ENCODE measurements around the gene TRIM29.

Gene TRIM29

GRCh38 chr11:120079750-120080610 is 57.9 kb downstream of the TRIM29 start:
- TF ChIP-seq TEAD4 (IDR thresholded peaks at IDR 0.05) (no peak), NFIC (IDR thresholded peaks at IDR 0.05) (no peak), ZBTB7A (IDR thresholded peaks at IDR 0.05; ENCODE audit: low read depth) (no peak), EGR1 (IDR thresholded peaks at IDR 0.05) (no peak), REST (IDR thresholded peaks at IDR 0.05; ENCODE audit: low read depth) (no peak), TAF1 (IDR thresholded peaks at IDR 0.05; ENCODE audit: low read depth) (no peak), YY1 (IDR thresholded peaks at IDR 0.05; ENCODE audit: low read depth) (no peak), TCF12 (IDR thresholded peaks at IDR 0.05; ENCODE audit: low read depth) (no peak), CEBPB (IDR thresholded peaks at IDR 0.05) (no peak), RAD21 (IDR thresholded peaks at IDR 0.05; ENCODE audit: low read depth) (no peak), CREB1 (IDR thresholded peaks at IDR 0.05; ENCODE audit: low read depth) (no peak), EP300 (IDR thresholded peaks at IDR 0.05; ENCODE audit: borderline replicate concordance) (no peak), MAX (IDR thresholded peaks at IDR 0.05) (no peak), FOXM1 (IDR thresholded peaks at IDR 0.05; ENCODE audit: borderline replicate concordance, low read depth) (no peak)
- TF ChIP-seq, protein P1, sequence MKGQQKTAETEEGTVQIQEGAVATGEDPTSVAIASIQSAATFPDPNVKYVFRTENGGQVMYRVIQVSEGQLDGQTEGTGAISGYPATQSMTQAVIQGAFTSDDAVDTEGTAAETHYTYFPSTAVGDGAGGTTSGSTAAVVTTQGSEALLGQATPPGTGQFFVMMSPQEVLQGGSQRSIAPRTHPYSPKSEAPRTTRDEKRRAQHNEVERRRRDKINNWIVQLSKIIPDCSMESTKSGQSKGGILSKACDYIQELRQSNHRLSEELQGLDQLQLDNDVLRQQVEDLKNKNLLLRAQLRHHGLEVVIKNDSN (IDR thresholded peaks at IDR 0.05), result no peak

GRCh38 chr11:120078397-120078796 is 59.5 kb downstream of the TRIM29 start:
- TF ChIP-seq MAX (IDR thresholded peaks at IDR 0.05) (no peak), EGR1 (IDR thresholded peaks at IDR 0.05) (no peak), ZBTB7A (IDR thresholded peaks at IDR 0.05; ENCODE audit: low read depth) (no peak), EP300 (IDR thresholded peaks at IDR 0.05; ENCODE audit: borderline replicate concordance) (no peak), CEBPB (IDR thresholded peaks at IDR 0.05) (no peak), NFIC (IDR thresholded peaks at IDR 0.05) (no peak), TCF12 (IDR thresholded peaks at IDR 0.05; ENCODE audit: low read depth) (no peak), YY1 (IDR thresholded peaks at IDR 0.05; ENCODE audit: low read depth) (no peak), FOXM1 (IDR thresholded peaks at IDR 0.05; ENCODE audit: borderline replicate concordance, low read depth) (no peak), TAF1 (IDR thresholded peaks at IDR 0.05; ENCODE audit: low read depth) (no peak), REST (IDR thresholded peaks at IDR 0.05; ENCODE audit: low read depth) (no peak), CREB1 (IDR thresholded peaks at IDR 0.05; ENCODE audit: low read depth) (no peak), TEAD4 (IDR thresholded peaks at IDR 0.05) (no peak), RAD21 (IDR thresholded peaks at IDR 0.05; ENCODE audit: low read depth) (no peak)
- TF ChIP-seq, protein P1 (IDR thresholded peaks at IDR 0.05), result no peak

GRCh38 chr11:120074076-120074475 is 63.8 kb downstream of the TRIM29 start:
- no peak for TF ChIP-seq FOXM1 (IDR thresholded peaks at IDR 0.05; ENCODE audit: borderline replicate concordance, low read depth)

DNA sequence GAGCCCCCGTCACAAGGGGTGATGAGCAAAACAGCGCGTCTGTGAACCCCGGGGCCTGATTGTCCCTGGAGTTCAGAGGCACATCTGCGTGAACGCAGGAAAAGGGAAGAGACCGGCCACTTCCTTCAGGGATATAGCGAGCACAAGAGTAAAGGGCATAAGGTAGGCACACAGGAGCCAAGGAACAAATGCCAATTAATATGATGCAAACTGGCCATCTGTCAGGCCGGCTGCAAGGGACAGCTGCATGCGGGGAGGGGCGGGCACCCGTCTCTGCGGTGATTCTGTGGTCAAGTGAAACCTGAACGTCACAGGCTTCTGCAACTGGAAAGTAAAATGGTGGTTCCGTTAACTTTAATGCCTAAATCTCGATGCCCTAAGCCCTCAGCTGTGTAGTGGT is 64.7 kb downstream of the TRIM29 start:
- TF ChIP-seq MAX (IDR thresholded peaks at IDR 0.05) (no peak), YY1 (IDR thresholded peaks at IDR 0.05; ENCODE audit: low read depth) (no peak), TAF1 (IDR thresholded peaks at IDR 0.05; ENCODE audit: low read depth) (no peak), ZBTB7A (IDR thresholded peaks at IDR 0.05; ENCODE audit: low read depth) (no peak), REST (IDR thresholded peaks at IDR 0.05; ENCODE audit: low read depth) (no peak)

Measured in Ishikawa (cell line).